Fibroblast of lung (primary cell): ENCODE data around the gene OSGIN1. TPM values are rescaled to one million over a fixed set of nuclear protein-coding genes. Genes with fewer than 3 reads are reported as not detected.

Source experiments
- DNase-seq, 2 donors: peaks; one replicate each; pipeline versions ENCODE4 v3.0.0 to v3.0.0-alpha.2; 2010; ENCODE audit warnings: low read depth in 2 of 2
- H2AFZ ChIP-seq: 2 replicates; pipeline ENCODE4 v1.5.1; 2012; ENCODE audit warnings: low read length, control low read depth, inconsistent platforms
- H3K27ac ChIP-seq: 2 replicates; pipeline ENCODE4 v1.5.1; 2011; ENCODE audit warnings: low read length, control low read depth; ENCODE audit not compliant: insufficient read depth
- H3K27me3 ChIP-seq: 2 replicates; pipeline ENCODE4 v1.5.1; 2011; ENCODE audit warnings: mild to moderate bottlenecking, low read length; ENCODE audit not compliant: control insufficient read depth, insufficient read depth
- H3K36me3 ChIP-seq: 2 replicates; pipeline ENCODE4 v1.5.1; 2011; ENCODE audit warnings: low read length; ENCODE audit not compliant: control insufficient read depth, insufficient read depth
- H3K4me1 ChIP-seq: 2 replicates; pipeline ENCODE4 v1.5.1; 2011; ENCODE audit warnings: low read length; ENCODE audit not compliant: control insufficient read depth, insufficient read depth; ENCODE audit errors: extremely low read depth
- H3K4me2 ChIP-seq: 2 replicates; pipeline ENCODE4 v1.5.1; 2011; ENCODE audit warnings: low read length, control low read depth; ENCODE audit not compliant: insufficient read depth; ENCODE audit errors: extremely low read depth
- H3K4me3 ChIP-seq, 4 experiments: fragments of 200-600 bp in 1 of 4; sonication (generic) in 1 of 4; replicated peaks in 1 of 4; 2 replicates each; pipeline ENCODE4 v1.5.1; 2011 to 2016; ENCODE audit warnings: low read length in 4 of 4, low read depth in 3 of 4, mild to moderate bottlenecking in 3 of 4, control low read depth in 2 of 4, inconsistent platforms in 1 of 4, mixed read lengths in 1 of 4; ENCODE audit not compliant: insufficient read depth in 1 of 4; ENCODE audit errors: control extremely low read depth in 1 of 4
- H3K79me2 ChIP-seq: 2 replicates; pipeline ENCODE4 v1.5.1; 2012; ENCODE audit warnings: mild to moderate bottlenecking, low read length, inconsistent platforms; ENCODE audit not compliant: control insufficient read depth, insufficient read depth
- H3K9ac ChIP-seq: 2 replicates; pipeline ENCODE4 v1.5.1; 2011; ENCODE audit warnings: mild to moderate bottlenecking, low read length, control low read depth; ENCODE audit not compliant: insufficient read depth
- H3K9me3 ChIP-seq: 2 replicates; pipeline ENCODE4 v1.5.1; 2012; ENCODE audit warnings: low read depth, low read length; ENCODE audit not compliant: control insufficient read depth, insufficient read depth
- H4K20me1 ChIP-seq: 2 replicates; pipeline ENCODE4 v1.5.1; 2011; ENCODE audit warnings: low read length; ENCODE audit not compliant: control insufficient read depth, insufficient read depth; ENCODE audit errors: extremely low read depth
- CTCF ChIP-seq, 2 donors: IDR thresholded peaks in 1 of 2; conservative IDR thresholded peaks in 1 of 2; 1 replicate in 1 of 2; 2 replicates in 1 of 2; pipeline ENCODE4 v1.5.1; 2011 to 2012; ENCODE audit warnings: low read length in 2 of 2, control low read depth in 1 of 2, inconsistent platforms in 1 of 2, low read depth in 1 of 2, mild to moderate bottlenecking in 1 of 2
- EZH2 ChIP-seq: IDR thresholded peaks from 2 replicates; pipeline ENCODE4 v1.5.1; 2012; ENCODE audit warnings: low read length, control low read depth, mild to moderate bottlenecking; ENCODE audit errors: missing control alignments
- polyA plus RNA-seq, 2 donors: library from polyadenylated mRNA; depleted of rRNA in 1 of 2; stranded (reverse) in 1 of 2; unstranded in 1 of 2; fragments of >200 nt; gene quantifications; 2 replicates each; pipeline ENCODE4 v1.2.1, GENCODE V29; 2011 to 2012; ENCODE audit warnings: missing spikeins in 1 of 2
- total RNA-seq: library from RNA; depleted of rRNA; stranded (reverse); fragments of >200 nt; gene quantifications from 2 replicates; pipeline ENCODE4 v1.2.1, GENCODE V29; 2014

The OSGIN1 gene
- total and polyA plus RNA-seq, 2 donors (not counting 1 experiment from before 2014, with no cell fraction given): 2.1 to 6.6 TPM

GRCh38 chr16:83937267-83937666 lies 15.8 kb upstream of the OSGIN1 start:
- no peak for TF ChIP-seq CTCF (conservative IDR thresholded peaks at IDR 0.05 in 1 of 2, IDR thresholded peaks at IDR 0.05 in 1 of 2; ENCODE audit: low read depth in 1 of 2, low read length in 2 of 2)

GRCh38 chr16:83937922-83938885 lies 14.8 kb upstream of the OSGIN1 start:
- no peak overlapping the region for H3K4me2 ChIP-seq
- no peaks in the 10 kb centered on the region for H3K4me1 ChIP-seq
- H3K4me3 ChIP-seq: no peak overlapping the region
- H3K9me3 ChIP-seq: no peaks in the 10 kb centered on the region
- no peak overlapping the region for H3K9ac ChIP-seq
- H2AFZ ChIP-seq: no peak overlapping the region
- TF ChIP-seq EZH2 (no peak), CTCF (conservative IDR thresholded peaks at IDR 0.05 in 1 of 2, IDR thresholded peaks at IDR 0.05 in 1 of 2; ENCODE audit: low read depth in 1 of 2, low read length in 2 of 2) (no peak)
- DNase-seq: no peak
- no peaks in the 10 kb centered on the region for H3K79me2 ChIP-seq
- no peaks in the 10 kb centered on the region for H4K20me1 ChIP-seq
- no peaks in the 10 kb centered on the region for H3K27me3 ChIP-seq
- no peaks in the 10 kb centered on the region for H3K36me3 ChIP-seq
- H3K27ac ChIP-seq: no peak overlapping the region

More at GRCh38 chr16:83937267-83937666, 15.8 kb upstream of the OSGIN1 start:
- no peak overlapping the region for H3K4me2 ChIP-seq
- H3K79me2 ChIP-seq: no peaks in the 10 kb centered on the region
- H3K27me3 ChIP-seq: no peaks in the 10 kb centered on the region
- no peak overlapping the region for H2AFZ ChIP-seq
- H3K36me3 ChIP-seq: no peaks in the 10 kb centered on the region
- H3K9ac ChIP-seq: no peak overlapping the region
- H3K9me3 ChIP-seq: no peaks in the 10 kb centered on the region
- no peaks in the 10 kb centered on the region for H3K4me1 ChIP-seq
- no peak overlapping the region for H3K4me3 ChIP-seq
- no peak for DNase-seq
- H4K20me1 ChIP-seq: no peaks in the 10 kb centered on the region
- no peak overlapping the region for H3K27ac ChIP-seq

GRCh38 chr16:83939266-83939855 lies 13.7 kb upstream of the OSGIN1 start:
- no peak overlapping the region for H3K4me3 ChIP-seq
- H3K9ac ChIP-seq: no peak overlapping the region
- no peaks in the 10 kb centered on the region for H3K79me2 ChIP-seq
- H3K27me3 ChIP-seq: no peaks in the 10 kb centered on the region
- H3K36me3 ChIP-seq: no peaks in the 10 kb centered on the region
- no peaks in the 10 kb centered on the region for H3K4me1 ChIP-seq
- no peak for TF ChIP-seq EZH2
- no peak for TF ChIP-seq CTCF (conservative IDR thresholded peaks at IDR 0.05 in 1 of 2, IDR thresholded peaks at IDR 0.05 in 1 of 2; ENCODE audit: low read depth in 1 of 2, low read length in 2 of 2)
- no peaks in the 10 kb centered on the region for H4K20me1 ChIP-seq
- no peaks in the 10 kb centered on the region for H3K9me3 ChIP-seq
- H3K27ac ChIP-seq: no peak overlapping the region
- no peak overlapping the region for H3K4me2 ChIP-seq
- peak overlapping the region; percentile 35 for H2AFZ ChIP-seq
- no peak for DNase-seq
